ENCODE data around the gene GPHN. TPM values are rescaled to one million over a fixed set of nuclear protein-coding genes. Genes with fewer than 3 reads are reported as not detected.

GPHN gene
- total and polyA plus RNA-seq, 7 donors: 8.1 to 39.7 (median 22.3) TPM

DNA sequence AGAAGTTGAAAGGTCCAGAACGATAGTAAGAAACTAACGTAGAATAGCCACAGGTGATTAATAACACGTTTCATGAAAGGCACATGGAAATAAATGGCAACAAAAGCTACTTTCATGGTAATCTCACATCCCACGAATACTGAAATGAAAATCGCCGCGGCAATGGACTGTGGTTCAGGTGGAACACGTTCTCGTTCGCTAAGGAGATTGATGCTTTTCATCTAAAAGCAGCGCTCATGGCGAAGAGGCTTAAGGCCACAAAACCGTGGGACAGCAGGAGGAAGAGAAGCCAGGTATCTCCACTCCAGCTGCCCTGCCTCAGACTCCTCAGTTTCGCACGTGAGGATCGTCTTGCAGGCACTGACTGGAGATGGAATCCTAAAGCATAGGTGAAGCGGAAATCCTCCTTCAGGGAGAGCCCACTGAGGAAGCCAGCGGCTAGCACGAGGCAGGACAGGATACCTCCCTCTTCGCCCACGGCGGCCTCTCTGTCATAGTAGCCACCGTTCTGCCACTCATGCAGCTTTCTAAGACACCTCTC lies 696 bp upstream of the GPHN start:
- TF ChIP-seq, protein P1, sequence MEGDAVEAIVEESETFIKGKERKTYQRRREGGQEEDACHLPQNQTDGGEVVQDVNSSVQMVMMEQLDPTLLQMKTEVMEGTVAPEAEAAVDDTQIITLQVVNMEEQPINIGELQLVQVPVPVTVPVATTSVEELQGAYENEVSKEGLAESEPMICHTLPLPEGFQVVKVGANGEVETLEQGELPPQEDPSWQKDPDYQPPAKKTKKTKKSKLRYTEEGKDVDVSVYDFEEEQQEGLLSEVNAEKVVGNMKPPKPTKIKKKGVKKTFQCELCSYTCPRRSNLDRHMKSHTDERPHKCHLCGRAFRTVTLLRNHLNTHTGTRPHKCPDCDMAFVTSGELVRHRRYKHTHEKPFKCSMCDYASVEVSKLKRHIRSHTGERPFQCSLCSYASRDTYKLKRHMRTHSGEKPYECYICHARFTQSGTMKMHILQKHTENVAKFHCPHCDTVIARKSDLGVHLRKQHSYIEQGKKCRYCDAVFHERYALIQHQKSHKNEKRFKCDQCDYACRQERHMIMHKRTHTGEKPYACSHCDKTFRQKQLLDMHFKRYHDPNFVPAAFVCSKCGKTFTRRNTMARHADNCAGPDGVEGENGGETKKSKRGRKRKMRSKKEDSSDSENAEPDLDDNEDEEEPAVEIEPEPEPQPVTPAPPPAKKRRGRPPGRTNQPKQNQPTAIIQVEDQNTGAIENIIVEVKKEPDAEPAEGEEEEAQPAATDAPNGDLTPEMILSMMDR (IDR thresholded peaks at IDR 0.05): no peak
- H3K9me3 ChIP-seq: no peaks in the 10 kb centered on the region
- H3K4me3 ChIP-seq: peak overlapping the region; percentile 91
- intact Hi-C loops (cut with DNase I): loop anchor here in 1 of 2 donors (10.0 kb wide), 1 partner anchor 138 kb away; no protein-coding TSS in a partner anchor
- 2% methylated on average over 23 of the region's 23 CpGs for WGBS, 3 donors
- peak overlapping the region; percentile 95 for H3K27ac ChIP-seq
- peaks cover 30% of the 10 kb centered on the region for H3K4me1 ChIP-seq
- ATAC-seq: peak; percentile 34 to 45 (median 40)
- no peak for DNase-seq
- H3K36me3 ChIP-seq (ENCODE audit: insufficient read depth in 1 of 2, low read depth in 1 of 2): no peaks in the 10 kb centered on the region
- H3K27me3 ChIP-seq (ENCODE audit: insufficient read depth in 3 of 3, low read length in 2 of 3): no peaks in the 10 kb centered on the region

DNA sequence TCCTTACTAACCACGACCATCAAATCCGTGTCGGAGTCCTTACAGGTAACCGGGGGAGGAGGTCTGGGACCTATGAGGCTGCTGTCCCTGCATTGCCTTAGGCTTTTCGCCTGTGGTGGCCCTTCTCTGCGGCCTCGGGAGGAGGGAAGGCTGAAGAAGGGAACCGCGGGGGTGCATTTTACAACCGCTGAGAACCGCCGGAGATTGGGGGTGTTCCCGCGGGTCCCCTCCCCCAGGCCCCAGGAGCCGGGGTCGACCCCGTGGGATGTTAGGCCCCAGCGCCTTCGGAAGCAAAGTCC lies 549 bp downstream of the GPHN start:
- ATAC-seq: peak in 1 of 4 donors; percentile 0

DNA sequence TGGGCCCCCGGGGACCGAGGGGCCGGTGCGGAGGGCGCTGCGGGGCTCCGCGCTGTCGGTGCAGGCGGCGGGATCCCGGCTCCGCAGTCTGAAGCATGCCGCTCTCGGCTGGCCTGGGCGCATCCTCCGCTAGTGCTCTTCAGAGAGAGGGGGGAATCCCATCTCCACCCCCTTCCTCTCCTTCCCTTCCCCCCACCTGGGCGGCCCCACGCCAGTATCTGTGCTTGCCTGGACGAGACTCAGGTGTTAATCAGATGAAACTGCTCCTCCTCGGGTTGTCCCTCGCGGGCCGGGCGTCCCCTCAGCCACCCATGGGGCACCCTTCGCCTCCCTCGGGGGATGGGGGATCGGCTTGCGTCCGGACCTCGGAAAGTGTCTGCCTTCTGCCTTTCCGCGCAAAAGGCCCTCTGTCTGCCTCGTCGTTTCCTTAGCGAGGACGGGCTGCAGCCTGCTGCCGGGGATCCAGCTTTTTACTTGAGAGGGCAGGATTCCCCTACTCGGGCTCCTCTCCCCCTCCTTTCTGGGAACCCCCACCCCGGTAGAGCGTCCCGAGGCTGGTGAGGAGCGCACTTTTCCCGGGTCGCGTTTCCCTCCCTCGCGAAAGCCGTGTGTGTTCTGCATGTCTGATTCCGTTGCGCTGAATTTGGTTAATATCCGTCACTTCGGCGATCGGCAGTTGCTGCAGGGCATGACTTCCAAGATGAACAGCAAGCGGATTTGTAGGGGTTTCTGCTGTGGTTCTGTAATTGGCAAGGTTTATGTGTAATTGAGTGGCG lies 1.1 kb downstream of the GPHN start:
- Histone ChIP-seq H3K36me3 (ENCODE audit: insufficient read depth in 1 of 2, low read depth in 1 of 2) (no peaks in the 10 kb centered on the region), H3K4me3 (peak overlapping the region; percentile 91), H3K4me1 (peaks cover 48% of the 10 kb centered on the region), H3K27me3 (ENCODE audit: insufficient read depth in 3 of 3, low read length in 2 of 3) (no peaks in the 10 kb centered on the region), H3K9me3 (no peaks in the 10 kb centered on the region), H3K27ac (peak overlapping the region; percentile 95)
- intact Hi-C loops (cut with DNase I): loop anchor here in 1 of 2 donors (10.0 kb wide), 1 partner anchor 136 kb away; no protein-coding TSS in a partner anchor
- DNase-seq (peak; percentile 39 to 74), ATAC-seq (peak; percentile 6 to 47 (median 29))
- TF ChIP-seq, protein P1 (IDR thresholded peaks at IDR 0.05): no peak
- WGBS, 3 donors: 0 to 1% (median 1%) methylated on average over 42 to 57 of the region's 57 CpGs

More for the DNA sequence above, 549 bp downstream of the GPHN start:
- 0 to 1% (median 0%) methylated on average over 17 to 19 of the region's 19 CpGs for WGBS, 3 donors
- H3K27ac ChIP-seq: peak overlapping the region; percentile 95
- H3K4me1 ChIP-seq: peaks cover 42% of the 10 kb centered on the region
- H3K36me3 ChIP-seq (ENCODE audit: insufficient read depth in 1 of 2, low read depth in 1 of 2): no peaks in the 10 kb centered on the region
- TF ChIP-seq, protein P1 (IDR thresholded peaks at IDR 0.05): no peak
- H3K27me3 ChIP-seq (ENCODE audit: insufficient read depth in 3 of 3, low read length in 2 of 3): no peaks in the 10 kb centered on the region
- H3K4me3 ChIP-seq: peak overlapping the region; percentile 91
- DNase-seq: no peak
- intact Hi-C loops (cut with DNase I): loop anchor here in 1 of 2 donors (10.0 kb wide), 1 partner anchor 136 kb away; no protein-coding TSS in a partner anchor
- no peaks in the 10 kb centered on the region for H3K9me3 ChIP-seq

DNA sequence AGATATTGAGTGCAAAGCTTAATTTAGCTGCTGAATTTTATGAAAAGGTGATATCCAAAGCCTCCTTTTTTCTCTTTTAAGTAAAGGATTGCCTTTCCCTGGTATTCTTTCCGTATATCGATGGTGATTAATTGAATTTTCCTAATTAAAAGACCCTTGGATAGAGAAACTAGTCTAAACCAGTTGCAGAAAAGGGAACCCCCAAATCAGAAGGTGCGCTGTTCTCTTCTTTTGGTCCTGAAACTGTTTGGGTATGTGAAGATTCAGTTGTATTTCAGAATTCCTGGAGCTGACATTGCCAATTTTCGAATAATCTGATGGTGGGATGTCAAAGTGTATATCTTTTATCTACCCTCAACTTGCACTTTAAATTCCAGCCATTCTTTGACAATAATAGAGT lies 1.9 kb downstream of the GPHN start:
- Histone ChIP-seq H3K27ac (peak overlapping the region; percentile 95), H3K4me3 (peak overlapping the region; percentile 91), H3K27me3 (ENCODE audit: insufficient read depth in 3 of 3, low read length in 2 of 3) (no peaks in the 10 kb centered on the region), H3K36me3 (ENCODE audit: insufficient read depth in 1 of 2, low read depth in 1 of 2) (no peaks in the 10 kb centered on the region), H3K4me1 (peaks cover 56% of the 10 kb centered on the region), H3K9me3 (no peaks in the 10 kb centered on the region)
- WGBS, 3 donors: 48 to 61% (median 52%) methylated on average over 4 of the region's 4 CpGs
- intact Hi-C loops (cut with DNase I): loop anchor here in 1 of 2 donors (10.0 kb wide), 1 partner anchor 135 kb away; no protein-coding TSS in a partner anchor
- ATAC-seq (no peak), DNase-seq (no peak)
- TF ChIP-seq, protein P1 (IDR thresholded peaks at IDR 0.05): no peak
